DOHH2 (cell line): ENCODE data around the gene CIAO1.

Experiments
- EZH2phosphoT487 ChIP-seq: fragments of 200-600 bp; sonication (generic); IDR thresholded peaks from 2 replicates; pipeline ENCODE4 v1.6.1; 2017; ENCODE audit warnings: borderline replicate concordance, mild to moderate bottlenecking, antibody characterized with exemption, low read length, moderate library complexity, mixed read lengths
- TF ChIP-seq, protein P1 (sequence below): fragments of 200-600 bp; sonication (generic); IDR thresholded peaks from one replicate; pipeline ENCODE4 v1.5.1; 2014; ENCODE audit warnings: antibody characterized with exemption, mild to moderate bottlenecking, low read depth, low read length; ENCODE audit not compliant: poor library complexity, severe bottlenecking

DNA sequence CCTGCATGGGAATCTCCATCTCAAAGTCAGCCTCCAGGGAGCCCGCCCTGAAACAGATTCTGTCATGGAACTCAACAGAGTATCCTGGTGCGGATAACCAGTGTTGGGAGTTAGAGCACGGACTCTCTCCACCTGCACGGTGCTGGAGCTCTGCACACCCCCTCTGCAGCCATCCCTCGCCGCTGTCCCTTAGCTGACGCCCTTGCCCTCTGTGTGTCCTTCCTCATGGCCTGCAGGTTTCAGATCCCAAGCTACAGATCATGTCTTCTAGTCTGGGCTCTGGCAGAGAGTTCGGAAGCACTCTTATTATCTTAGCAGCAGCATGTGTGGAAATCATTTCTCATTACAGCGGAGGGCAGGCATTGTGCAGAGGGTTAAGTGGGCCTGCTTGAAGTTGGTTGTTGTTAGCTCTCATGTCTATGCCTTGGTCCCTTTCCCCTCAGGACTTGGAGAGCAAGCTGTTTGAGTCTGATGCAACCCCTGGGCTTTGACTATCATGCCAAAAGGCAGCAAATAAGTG is 26.2 kb upstream of the CIAO1 start:
- TF ChIP-seq, protein P1, sequence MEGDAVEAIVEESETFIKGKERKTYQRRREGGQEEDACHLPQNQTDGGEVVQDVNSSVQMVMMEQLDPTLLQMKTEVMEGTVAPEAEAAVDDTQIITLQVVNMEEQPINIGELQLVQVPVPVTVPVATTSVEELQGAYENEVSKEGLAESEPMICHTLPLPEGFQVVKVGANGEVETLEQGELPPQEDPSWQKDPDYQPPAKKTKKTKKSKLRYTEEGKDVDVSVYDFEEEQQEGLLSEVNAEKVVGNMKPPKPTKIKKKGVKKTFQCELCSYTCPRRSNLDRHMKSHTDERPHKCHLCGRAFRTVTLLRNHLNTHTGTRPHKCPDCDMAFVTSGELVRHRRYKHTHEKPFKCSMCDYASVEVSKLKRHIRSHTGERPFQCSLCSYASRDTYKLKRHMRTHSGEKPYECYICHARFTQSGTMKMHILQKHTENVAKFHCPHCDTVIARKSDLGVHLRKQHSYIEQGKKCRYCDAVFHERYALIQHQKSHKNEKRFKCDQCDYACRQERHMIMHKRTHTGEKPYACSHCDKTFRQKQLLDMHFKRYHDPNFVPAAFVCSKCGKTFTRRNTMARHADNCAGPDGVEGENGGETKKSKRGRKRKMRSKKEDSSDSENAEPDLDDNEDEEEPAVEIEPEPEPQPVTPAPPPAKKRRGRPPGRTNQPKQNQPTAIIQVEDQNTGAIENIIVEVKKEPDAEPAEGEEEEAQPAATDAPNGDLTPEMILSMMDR: no peak
- no peak for TF ChIP-seq EZH2phosphoT487
